CD14-positive monocyte (primary cell): ENCODE measurements around the gene CMPK2. TPM values are rescaled to one million over a fixed set of nuclear protein-coding genes. Genes with fewer than 3 reads are reported as not detected.

ENCODE experiments used
- DNase-seq, 3 donors: peaks; one replicate each; pipeline ENCODE4 v3.0.0-alpha.2; 2011 to 2022
- H2AFZ ChIP-seq: 2 replicates; pipeline ENCODE4 v1.6.0; 2012; ENCODE audit warnings: mild to moderate bottlenecking, low read depth, low read length, inconsistent platforms; ENCODE audit not compliant: insufficient read depth, poor library complexity, severe bottlenecking
- H3K27ac ChIP-seq, 2 donors: 1 replicate in 1 of 2; 2 replicates in 1 of 2; pipeline ENCODE4 v1.5.1; 2012 to 2013; ENCODE audit warnings: low read length in 2 of 2, control low read depth in 1 of 2, inconsistent platforms in 1 of 2, low read depth in 1 of 2, mild to moderate bottlenecking in 1 of 2
- H3K27me3 ChIP-seq, 2 donors: one replicate each; pipeline versions ENCODE4 v1.6.0 to v1.6.1; 2011 to 2013; ENCODE audit warnings: low read length in 2 of 2; ENCODE audit not compliant: control insufficient read depth in 2 of 2, insufficient read depth in 2 of 2
- H3K36me3 ChIP-seq, 2 donors: replicated peaks in 1 of 2; 1 replicate in 1 of 2; 2 replicates in 1 of 2; pipeline versions ENCODE4 v1.5.1 to v1.6.1; 2012 to 2013; ENCODE audit warnings: low read length in 2 of 2, control low read depth in 1 of 2, inconsistent platforms in 1 of 2, mild to moderate bottlenecking in 1 of 2; ENCODE audit not compliant: insufficient read depth in 2 of 2, control insufficient read depth in 1 of 2
- H3K4me1 ChIP-seq, 2 donors: 1 replicate in 1 of 2; 2 replicates in 1 of 2; pipeline versions ENCODE4 v1.5.1 to v1.6.1; 2012 to 2013; ENCODE audit warnings: low read length in 2 of 2, control low read depth in 1 of 2, inconsistent platforms in 1 of 2, mild to moderate bottlenecking in 1 of 2, moderate library complexity in 1 of 2; ENCODE audit not compliant: insufficient read depth in 2 of 2, control insufficient read depth in 1 of 2
- H3K4me2 ChIP-seq: replicated peaks from 2 replicates; pipeline ENCODE3; 2012; ENCODE audit warnings: low read length, moderate library complexity, mild to moderate bottlenecking; ENCODE audit not compliant: poor library complexity, severe bottlenecking; ENCODE audit errors: extremely low read depth
- H3K4me3 ChIP-seq, 3 experiments: fragments of 200-600 bp in 1 of 3; sonication (generic) in 1 of 3; replicated peaks in 1 of 3; 1 replicate in 2 of 3; 2 replicates in 1 of 3; pipeline ENCODE4 v1.5.1; 2011 to 2013; ENCODE audit warnings: low read length in 3 of 3, mild to moderate bottlenecking in 3 of 3, control low read depth in 2 of 3, low read depth in 2 of 3, inconsistent platforms in 1 of 3, moderate library complexity in 1 of 3
- H3K79me2 ChIP-seq: 2 replicates; pipeline ENCODE4 v1.6.0; 2012; ENCODE audit warnings: mild to moderate bottlenecking, control low read depth, inconsistent platforms, low read length, moderate library complexity; ENCODE audit not compliant: insufficient read depth
- H3K9ac ChIP-seq: 2 replicates; pipeline ENCODE4 v1.6.0; 2017; ENCODE audit warnings: low read length, mild to moderate bottlenecking; ENCODE audit not compliant: insufficient read depth, poor library complexity, severe bottlenecking
- H3K9me3 ChIP-seq, 2 donors: replicated peaks in 1 of 2; 1 replicate in 1 of 2; 2 replicates in 1 of 2; pipeline versions ENCODE4 v1.5.1 to v1.6.1; 2012 to 2013; ENCODE audit warnings: low read length in 2 of 2, control low read depth in 1 of 2; ENCODE audit not compliant: control insufficient read depth in 1 of 2, insufficient read depth in 1 of 2
- H4K20me1 ChIP-seq: 2 replicates; pipeline ENCODE4 v1.6.0; 2012; ENCODE audit warnings: mild to moderate bottlenecking, low read length, control low read depth, moderate library complexity; ENCODE audit not compliant: insufficient read depth
- H3K27ac Mint-ChIP-seq, 7 donors: one replicate each; pipeline ENCODE4 v1.8.0; 2020; ENCODE audit warnings: mild to moderate bottlenecking in 7 of 7, mixed read lengths in 7 of 7, moderate library complexity in 6 of 7, inconsistent platforms in 2 of 7
- H3K27me3 Mint-ChIP-seq, 3 donors: one replicate each; pipeline ENCODE4 v1.8.0; 2021 to 2022; ENCODE audit warnings: low read depth in 3 of 3, mild to moderate bottlenecking in 3 of 3, mixed read lengths in 3 of 3, moderate library complexity in 3 of 3, inconsistent platforms in 1 of 3
- H3K36me3 Mint-ChIP-seq, 2 donors: one replicate each; pipeline ENCODE4 v1.8.0; 2020; ENCODE audit warnings: mixed read lengths in 2 of 2, inconsistent platforms in 1 of 2, mild to moderate bottlenecking in 1 of 2
- H3K4me1 Mint-ChIP-seq: one replicate; pipeline ENCODE4 v1.8.0; 2020; ENCODE audit warnings: mild to moderate bottlenecking, mixed read lengths
- H3K4me3 Mint-ChIP-seq, 2 donors: one replicate each; pipeline ENCODE4 v1.8.0; 2020; ENCODE audit warnings: mild to moderate bottlenecking in 2 of 2, mixed read lengths in 2 of 2, moderate library complexity in 1 of 2
- H3K9me3 Mint-ChIP-seq, 7 donors: one replicate each; pipeline ENCODE4 v1.8.0; 2020 to 2022; ENCODE audit warnings: mixed read lengths in 7 of 7, mild to moderate bottlenecking in 6 of 7, moderate library complexity in 6 of 7, inconsistent platforms in 2 of 7
- CTCF ChIP-seq: fragments of 200-600 bp; IDR thresholded peaks from one replicate; pipeline ENCODE4 v1.8.0; 2022; ENCODE audit warnings: antibody characterized with exemption, mild to moderate bottlenecking
- WGBS: methylation state at CpG from one replicate; pipeline ENCODE4 v1.1.5; 2013; ENCODE audit warnings: missing lambda C conversion rate; ENCODE audit not compliant: insufficient coverage; 5-methylcytosine and 5-hydroxymethylcytosine counted together
- intact Hi-C, 2 donors: fragments of 100-400 bp; cut with micrococcal nuclease; formaldehyde crosslinking; loops; one replicate each; pipeline versions ENCODE4 v1.15.0 to v1.15.1; 2023
- polyA plus RNA-seq, 3 donors: library from polyadenylated mRNA; depleted of rRNA in 1 of 3; unstranded in 2 of 3; stranded (reverse) in 1 of 3; fragments of 300-500 nt in 2 of 3; fragments of >200 nt in 1 of 3; fragmentation: Illumina TruSeq in 2 of 3; gene quantifications; 1 replicate in 2 of 3; 2 replicates in 1 of 3; pipeline ENCODE4 v1.2.3, GENCODE V29; 2012 to 2021

Gene CMPK2
- polyA plus RNA-seq, 3 donors, result 12.6 to 18.1 (median 17.0) TPM

GRCh38 chr2:6818012-6818411 is 47.7 kb downstream of the CMPK2 start:
- no peak for DNase-seq
- H3K36me3 ChIP-seq, result no peaks in the 10 kb centered on the region
- no peak overlapping the region for H3K27ac ChIP-seq
- no peaks in the 10 kb centered on the region for H3K4me1 ChIP-seq
- H3K9ac ChIP-seq, result no peak overlapping the region
- TF ChIP-seq CTCF, result no peak
- Mint-ChIP-seq H3K9me3 (peaks cover 0 to 6% (median 0%) of the 10 kb centered on the region in 7 donors), H3K4me3 (no peak overlapping the region), H3K36me3 (no peaks in the 10 kb centered on the region), H3K4me1 (no peaks in the 10 kb centered on the region), H3K27ac (no peak overlapping the region), H3K27me3 (peaks cover 2 to 10% (median 5%) of the 10 kb centered on the region in 3 donors)
- H4K20me1 ChIP-seq, result no peaks in the 10 kb centered on the region
- no peak overlapping the region for H3K4me2 ChIP-seq
- no peak overlapping the region for H2AFZ ChIP-seq
- no peak overlapping the region for H3K4me3 ChIP-seq
- intact Hi-C loops, result no loop called here
- 80% methylated on average over 1 of the region's 5 CpGs for WGBS
- H3K79me2 ChIP-seq, result no peaks in the 10 kb centered on the region
- H3K27me3 ChIP-seq, result no peaks in the 10 kb centered on the region
- no peaks in the 10 kb centered on the region for H3K9me3 ChIP-seq

GRCh38 chr2:6814869-6815268 is 50.8 kb downstream of the CMPK2 start:
- intact Hi-C loops, result no loop called here
- WGBS, result 100% methylated on average over 1 of the region's 5 CpGs
- Histone ChIP-seq H3K9me3 (no peaks in the 10 kb centered on the region), H3K27ac (no peak overlapping the region), H3K9ac (no peak overlapping the region), H3K79me2 (no peaks in the 10 kb centered on the region), H3K4me2 (no peak overlapping the region), H4K20me1 (no peaks in the 10 kb centered on the region), H3K4me3 (no peak overlapping the region), H3K4me1 (no peaks in the 10 kb centered on the region), H3K36me3 (no peaks in the 10 kb centered on the region), H3K27me3 (no peaks in the 10 kb centered on the region), H2AFZ (no peak overlapping the region)
- Mint-ChIP-seq H3K4me1 (no peaks in the 10 kb centered on the region), H3K27me3 (peaks cover 2 to 9% (median 7%) of the 10 kb centered on the region in 3 donors), H3K9me3 (peaks cover 0 to 5% (median 0%) of the 10 kb centered on the region in 7 donors), H3K27ac (no peak overlapping the region), H3K4me3 (no peak overlapping the region), H3K36me3 (no peaks in the 10 kb centered on the region)
- TF ChIP-seq CTCF, result no peak
- DNase-seq, result no peak
